Measurements from ENCODE around the gene ADIPOR2.

DNA sequence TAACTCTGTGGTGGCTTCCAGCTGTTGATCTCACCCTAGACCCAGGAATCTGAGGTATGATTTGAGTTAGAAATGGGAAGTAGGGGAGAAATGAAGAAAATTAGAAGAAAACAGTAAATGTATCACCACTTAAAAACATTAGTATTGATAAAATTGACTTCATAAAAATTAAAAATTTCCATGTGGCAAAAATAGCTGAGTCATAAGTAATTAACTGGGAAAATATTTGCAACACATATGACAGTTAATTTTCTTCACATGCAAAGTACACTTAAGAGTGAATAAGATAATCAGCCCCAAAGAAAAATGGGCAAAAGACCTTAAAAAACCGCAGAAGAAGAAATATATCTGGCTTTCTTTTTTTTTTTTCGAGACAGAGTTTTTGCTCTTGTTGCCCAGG is 25.5 kb upstream of the ADIPOR2 start:
- TF ChIP-seq CTCF (IDR thresholded peaks at IDR 0.05) (no peak), EZH2 (IDR thresholded peaks at IDR 0.05; ENCODE audit: borderline replicate concordance, insufficient read depth, low read depth, low read length, poor library complexity, severe bottlenecking) (no peak)

Data from B cell (primary cell).